Smooth muscle cell (in vitro differentiated cells): ENCODE measurements around the gene TXNDC5. TPM values are rescaled to one million over a fixed set of nuclear protein-coding genes. Genes with fewer than 3 reads are reported as not detected.

Source experiments
- DNase-seq: peaks from one replicate; lab custom pipeline; 2025; ENCODE audit not compliant: unreplicated experiment; lab: John Stamatoyannopoulos, UW
- H2AFZ ChIP-seq: fragments of 200-600 bp; sonication (generic); 2 replicates; pipeline ENCODE4 v1.6.0; 2016; ENCODE audit warnings: antibody characterized with exemption, low read depth, mild to moderate bottlenecking
- H3F3A ChIP-seq: fragments of 200-600 bp; sonication (generic); 2 replicates; pipeline ENCODE4 v1.6.0; 2017; ENCODE audit warnings: antibody characterized with exemption, low read depth
- H3K27ac ChIP-seq: fragments of 200-600 bp; sonication (generic); 2 replicates; pipeline ENCODE4 v1.5.1; 2016; ENCODE audit warnings: low read depth, mild to moderate bottlenecking
- H3K27me3 ChIP-seq: fragments of 200-600 bp; sonication (generic); 2 replicates; pipeline ENCODE4 v1.6.1; 2016; ENCODE audit warnings: low read depth, mild to moderate bottlenecking
- H3K36me3 ChIP-seq: fragments of 200-600 bp; sonication (generic); 2 replicates; pipeline ENCODE4 v1.5.1; 2016; ENCODE audit warnings: low read depth
- H3K4me1 ChIP-seq: fragments of 200-600 bp; sonication (generic); 2 replicates; pipeline ENCODE4 v1.5.1; 2016; ENCODE audit warnings: low read depth
- H3K4me2 ChIP-seq: fragments of 200-600 bp; sonication (generic); 2 replicates; pipeline ENCODE4 v1.6.0; 2016; ENCODE audit warnings: mild to moderate bottlenecking
- H3K4me3 ChIP-seq: fragments of 200-600 bp; sonication (generic); 2 replicates; pipeline ENCODE4 v1.5.1; 2016; ENCODE audit warnings: mild to moderate bottlenecking
- H3K79me2 ChIP-seq: fragments of 200-600 bp; sonication (generic); 2 replicates; pipeline ENCODE4 v1.6.0; 2016; ENCODE audit warnings: low read depth, mild to moderate bottlenecking
- H3K9ac ChIP-seq: fragments of 200-600 bp; sonication (generic); 2 replicates; pipeline ENCODE4 v1.6.0; 2016; ENCODE audit warnings: low read depth
- H3K9me3 ChIP-seq: fragments of 200-600 bp; sonication (generic); replicated peaks from 2 replicates; pipeline ENCODE4 v1.5.1; 2016; ENCODE audit warnings: low read depth
- H4K20me1 ChIP-seq: fragments of 200-600 bp; sonication (generic); 2 replicates; pipeline ENCODE4 v1.6.0; 2016; ENCODE audit warnings: low read depth
- WGBS: methylation state at CpG from one replicate; pipeline ENCODE4 v1.1.7; 2016; ENCODE audit warnings: low lambda C conversion rate; 5-methylcytosine and 5-hydroxymethylcytosine counted together
- polyA plus RNA-seq: library from polyadenylated mRNA; unstranded; fragments of >200 nt; fragmentation: Nextera tagmentation; extraction: Ambion mirVana; gene quantifications from 2 replicates; pipeline ENCODE4 v1.2.1, GENCODE V29; 2016
- total RNA-seq: library from RNA; depleted of rRNA; stranded (reverse); fragments of >200 nt; gene quantifications from 2 replicates; pipeline ENCODE4 v1.2.3, GENCODE V29; 2014
- TF ChIP-seq, protein P1 (sequence below): fragments of 200-600 bp; sonication (generic); IDR thresholded peaks from 2 replicates; pipeline ENCODE4 v1.5.1; 2017; ENCODE audit warnings: borderline replicate concordance, mild to moderate bottlenecking, antibody characterized with exemption; ENCODE audit not compliant: insufficient read depth, poor library complexity, severe bottlenecking

The TXNDC5 gene
- total and polyA plus RNA-seq, 2 experiments from 2014 or later: 448 to 576 TPM

DNA sequence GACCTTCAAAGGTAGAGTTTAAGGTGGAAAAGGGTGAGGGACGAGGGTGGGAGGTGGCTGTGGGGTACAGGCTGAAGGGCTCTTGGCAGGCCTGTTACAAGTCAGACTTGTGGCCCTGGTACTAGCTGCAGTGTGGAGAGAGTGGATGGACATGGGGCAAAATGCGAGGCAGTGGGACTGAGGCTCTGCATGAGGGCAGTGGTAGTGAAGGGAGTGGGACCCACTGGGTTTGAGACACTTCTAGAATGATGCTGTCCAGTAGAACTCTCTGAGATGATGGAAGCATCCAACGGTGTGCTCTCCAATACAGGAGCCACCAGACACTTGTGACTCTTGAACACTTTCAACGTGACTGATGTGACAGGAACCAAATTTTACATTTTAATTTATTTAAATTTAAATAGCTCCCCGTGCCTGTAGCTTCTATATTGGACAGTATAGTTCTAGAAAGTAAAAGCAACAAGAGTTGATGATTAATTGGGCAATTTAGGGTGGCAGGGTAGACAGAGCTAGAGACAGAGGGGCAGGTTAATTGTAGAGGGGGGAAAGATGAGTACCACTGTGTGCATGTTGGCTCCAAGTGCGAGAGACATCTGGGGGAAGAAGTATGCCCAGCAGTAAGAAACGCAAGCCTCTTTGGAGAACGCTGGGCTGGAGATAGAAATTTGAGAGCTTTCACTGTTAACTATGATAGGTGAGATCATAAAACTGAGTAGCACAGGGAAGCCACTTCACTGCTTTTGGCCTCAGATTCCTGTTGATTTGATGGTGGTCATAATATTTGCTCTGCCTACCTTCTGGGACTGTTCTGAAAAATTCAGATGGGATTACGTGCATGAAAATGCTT is 77.5 kb downstream of the TXNDC5 start:
- no peak for DNase-seq
- H3K27ac ChIP-seq: no peak overlapping the region
- no peaks in the 10 kb centered on the region for H3K27me3 ChIP-seq
- no peak overlapping the region for H3K4me3 ChIP-seq
- no peak overlapping the region for H2AFZ ChIP-seq
- no peak overlapping the region for H3K9ac ChIP-seq
- H3K36me3 ChIP-seq: no peaks in the 10 kb centered on the region
- H3K79me2 ChIP-seq: no peaks in the 10 kb centered on the region
- 82% methylated on average over 9 of the region's 9 CpGs for whole genome bisulfite sequencing
- TF ChIP-seq, protein P1, sequence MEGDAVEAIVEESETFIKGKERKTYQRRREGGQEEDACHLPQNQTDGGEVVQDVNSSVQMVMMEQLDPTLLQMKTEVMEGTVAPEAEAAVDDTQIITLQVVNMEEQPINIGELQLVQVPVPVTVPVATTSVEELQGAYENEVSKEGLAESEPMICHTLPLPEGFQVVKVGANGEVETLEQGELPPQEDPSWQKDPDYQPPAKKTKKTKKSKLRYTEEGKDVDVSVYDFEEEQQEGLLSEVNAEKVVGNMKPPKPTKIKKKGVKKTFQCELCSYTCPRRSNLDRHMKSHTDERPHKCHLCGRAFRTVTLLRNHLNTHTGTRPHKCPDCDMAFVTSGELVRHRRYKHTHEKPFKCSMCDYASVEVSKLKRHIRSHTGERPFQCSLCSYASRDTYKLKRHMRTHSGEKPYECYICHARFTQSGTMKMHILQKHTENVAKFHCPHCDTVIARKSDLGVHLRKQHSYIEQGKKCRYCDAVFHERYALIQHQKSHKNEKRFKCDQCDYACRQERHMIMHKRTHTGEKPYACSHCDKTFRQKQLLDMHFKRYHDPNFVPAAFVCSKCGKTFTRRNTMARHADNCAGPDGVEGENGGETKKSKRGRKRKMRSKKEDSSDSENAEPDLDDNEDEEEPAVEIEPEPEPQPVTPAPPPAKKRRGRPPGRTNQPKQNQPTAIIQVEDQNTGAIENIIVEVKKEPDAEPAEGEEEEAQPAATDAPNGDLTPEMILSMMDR: no peak
- no peaks in the 10 kb centered on the region for H3K9me3 ChIP-seq
- no peaks in the 10 kb centered on the region for H4K20me1 ChIP-seq
- H3K4me1 ChIP-seq: no peaks in the 10 kb centered on the region
- no peaks in the 10 kb centered on the region for H3F3A ChIP-seq
- H3K4me2 ChIP-seq: no peak overlapping the region

Other genes with a start within 250 kb of the TXNDC5 start
- gene BMP6, start 184.7 kb downstream of the TXNDC5 start, total RNA-seq: 14.5 and 14.7 TPM in 2 replicates
- 10.1 and 17.0 TPM in 2 replicates for gene BMP6, start 184.7 kb downstream of the TXNDC5 start, polyA plus RNA-seq
- gene BLOC1S5, start 153.6 kb upstream of the TXNDC5 start, total RNA-seq: 10.7 and 14.6 TPM in 2 replicates
- gene BLOC1S5, start 153.6 kb upstream of the TXNDC5 start, polyA plus RNA-seq: 9.2 and 13.7 TPM in 2 replicates
- 20.9 and 40.6 TPM in 2 replicates for gene EEF1E1, start 191.8 kb upstream of the TXNDC5 start, total RNA-seq
- 40.3 and 45.5 TPM in 2 replicates for gene EEF1E1, start 191.8 kb upstream of the TXNDC5 start, polyA plus RNA-seq